ENCODE data around the gene DROSHA.
"Not testable (repeated sequence)": the region's sequence is repeated elsewhere in the genome, so short reads cannot be mapped to it uniquely, and the experiment has no call there.

DROSHA gene

GRCh38 chr5:31412324-31412723, 119.6 kb downstream of the DROSHA start:
- DNase-seq: no peak

- no peak for DNase-seq
These were observed 121.8 kb downstream of the DROSHA start for GRCh38 chr5:31410089-31410488.

GRCh38 chr5:31408814-31409213, 123.1 kb downstream of the DROSHA start:
- DNase-seq: no peak

- no peak for DNase-seq
These were observed 123.8 kb downstream of the DROSHA start for GRCh38 chr5:31407921-31408693.

GRCh38 chr5:31404325-31404724, 127.6 kb downstream of the DROSHA start:
- DNase-seq: no peak

GRCh38 chr5:31401691-31402090, 130.2 kb downstream of the DROSHA start:
- no peak for DNase-seq

- no peak for DNase-seq
These were observed 133.9 kb downstream of the DROSHA start for GRCh38 chr5:31397926-31398557.

- DNase-seq: no peak
These were observed 135.1 kb downstream of the DROSHA start for GRCh38 chr5:31396611-31397295.

GRCh38 chr5:31395450-31396045, 136.3 kb downstream of the DROSHA start:
- DNase-seq: not testable (repeated sequence)

- no peak for DNase-seq
These were observed 138.8 kb downstream of the DROSHA start for GRCh38 chr5:31393126-31393525.

GRCh38 chr5:31392061-31392460, 139.8 kb downstream of the DROSHA start:
- no peak for DNase-seq

GRCh38 chr5:31390256-31390655, 141.6 kb downstream of the DROSHA start:
- DNase-seq: no peak

GRCh38 chr5:31385774-31386537, 145.9 kb downstream of the DROSHA start:
- DNase-seq: no peak

GRCh38 chr5:31383734-31384133, 148.2 kb downstream of the DROSHA start:
- no peak for DNase-seq

- DNase-seq: no peak
These were observed 149.6 kb downstream of the DROSHA start for GRCh38 chr5:31382051-31382878.

GRCh38 chr5:31381299-31381698, 150.6 kb downstream of the DROSHA start:
- no peak for DNase-seq

GRCh38 chr5:31380049-31380448, 151.8 kb downstream of the DROSHA start:
- DNase-seq: no peak

GRCh38 chr5:31378838-31379237, 153.1 kb downstream of the DROSHA start:
- DNase-seq: no peak

- no peak for DNase-seq
These were observed 153.8 kb downstream of the DROSHA start for GRCh38 chr5:31378136-31378535.

- DNase-seq: no peak
These were observed 154.5 kb downstream of the DROSHA start for GRCh38 chr5:31377274-31377946.

All from activated CD4-positive, alpha-beta T cell treated with anti-CD3 and anti-CD28 coated beads, Interleukin-2, amount 50 U/mL, for 4 hours (primary cell).